ENCODE measurements around the gene FNDC11.

Gene FNDC11

GRCh38 chr20:63525185-63525584 is 28.8 kb upstream of the FNDC11 start:
- DNase-seq (ENCODE audit: low read depth): no peak

- DNase-seq (ENCODE audit: low read depth): no peak
Observed at GRCh38 chr20:63525971-63526370, 28.0 kb upstream of the FNDC11 start.

- no peak for DNase-seq (ENCODE audit: low read depth)
Observed at GRCh38 chr20:63527184-63527583, 26.8 kb upstream of the FNDC11 start.

DNA sequence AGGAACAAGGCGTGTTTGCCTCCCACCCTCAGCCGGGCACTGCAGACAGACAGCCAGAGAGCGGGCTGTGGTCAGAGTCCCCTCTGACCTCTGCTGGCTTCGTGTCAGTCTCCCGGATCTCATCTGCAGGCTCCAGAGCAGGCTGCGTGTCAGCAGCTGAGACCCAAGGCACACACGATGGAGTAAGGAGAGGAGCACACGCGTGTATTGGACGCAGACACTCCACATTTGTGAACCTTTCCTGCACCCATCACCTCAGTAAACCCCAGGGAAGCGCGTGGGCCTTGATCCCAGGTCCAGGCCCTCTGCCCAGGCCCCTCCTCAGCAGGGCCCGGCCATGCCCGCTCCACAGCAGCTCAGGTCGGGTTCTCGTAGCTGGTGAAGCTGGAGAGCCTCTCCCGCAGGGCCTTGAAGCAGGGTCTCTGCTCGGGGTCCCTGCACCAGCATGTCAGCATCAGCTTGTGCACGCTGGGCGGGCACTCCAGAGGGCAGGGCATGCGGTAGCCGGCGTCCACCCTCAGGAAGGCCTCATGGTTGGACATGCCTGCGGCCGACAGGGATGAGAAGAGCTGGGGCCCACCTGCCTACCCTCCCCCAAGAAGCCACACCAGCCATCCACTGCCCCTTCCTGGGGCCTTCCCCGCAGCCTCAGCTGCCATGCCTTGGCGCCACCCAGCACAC is 24.6 kb upstream of the FNDC11 start:
- DNase-seq (ENCODE audit: low read depth): no peak

GRCh38 chr20:63529861-63530787 is 23.8 kb upstream of the FNDC11 start:
- DNase-seq (ENCODE audit: low read depth): no peak

GRCh38 chr20:63530788-63531160 is 23.2 kb upstream of the FNDC11 start:
- no peak for DNase-seq (ENCODE audit: low read depth)

DNA sequence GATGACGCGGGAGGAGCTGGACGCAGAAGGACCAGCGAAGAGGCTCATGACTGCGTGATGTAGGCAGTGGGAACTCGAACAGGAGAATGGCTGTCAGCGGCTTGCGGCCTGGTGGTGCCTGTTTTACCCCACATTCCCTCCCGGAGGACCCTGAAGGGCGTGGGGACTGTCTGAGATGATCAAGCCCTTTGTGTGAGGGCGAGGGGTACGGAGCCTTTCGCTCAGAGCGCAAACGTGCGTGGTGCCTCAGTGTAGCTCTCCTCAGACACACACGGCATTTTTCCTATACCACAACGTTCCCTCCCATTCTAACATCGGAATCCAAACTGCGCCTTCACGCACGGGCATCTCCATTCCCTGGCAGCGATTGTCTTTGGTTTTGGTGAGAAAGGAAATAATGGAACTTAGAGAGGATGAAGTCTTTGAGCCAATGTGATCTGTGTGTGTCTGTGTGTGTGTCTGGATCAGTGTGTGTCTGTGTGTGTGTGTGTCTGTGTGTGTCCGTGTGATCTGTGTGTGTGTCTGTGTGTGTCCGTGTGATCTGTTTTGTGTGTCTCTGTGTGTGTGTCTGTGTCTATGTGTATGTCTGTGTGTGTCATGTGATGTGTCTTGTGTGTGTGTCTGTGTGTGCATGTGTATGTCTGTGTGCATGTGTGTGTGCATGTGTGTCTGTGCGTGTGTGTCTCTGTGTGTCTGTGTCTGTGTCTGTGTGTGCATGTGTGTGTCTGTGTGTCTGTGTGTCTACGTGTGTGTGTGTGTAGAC is 22.1 kb upstream of the FNDC11 start:
- no peak for DNase-seq (ENCODE audit: low read depth)

- no peak for DNase-seq (ENCODE audit: low read depth)
Observed at GRCh38 chr20:63532449-63532971, 21.4 kb upstream of the FNDC11 start.

DNA sequence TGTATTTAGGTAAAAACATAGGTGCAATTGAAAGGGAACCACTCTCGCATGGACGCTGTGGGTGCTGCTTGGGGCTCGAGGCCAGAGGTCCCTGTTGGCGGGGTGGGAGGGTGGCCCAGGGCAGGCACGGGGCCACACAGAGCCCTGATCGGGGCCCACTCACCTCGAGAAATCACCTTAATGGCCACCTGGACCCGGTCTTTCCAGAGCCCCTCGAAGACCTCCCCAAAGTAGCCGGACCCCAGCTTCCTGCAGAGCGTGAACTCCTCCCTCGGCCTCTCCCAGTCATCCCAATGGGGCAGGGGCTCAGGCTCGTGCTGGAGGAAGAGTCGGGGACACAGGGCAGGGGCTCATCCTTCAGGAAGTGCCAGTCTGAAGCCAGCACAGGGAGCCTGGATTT is 20.6 kb upstream of the FNDC11 start:
- DNase-seq (ENCODE audit: low read depth): no peak

DNA sequence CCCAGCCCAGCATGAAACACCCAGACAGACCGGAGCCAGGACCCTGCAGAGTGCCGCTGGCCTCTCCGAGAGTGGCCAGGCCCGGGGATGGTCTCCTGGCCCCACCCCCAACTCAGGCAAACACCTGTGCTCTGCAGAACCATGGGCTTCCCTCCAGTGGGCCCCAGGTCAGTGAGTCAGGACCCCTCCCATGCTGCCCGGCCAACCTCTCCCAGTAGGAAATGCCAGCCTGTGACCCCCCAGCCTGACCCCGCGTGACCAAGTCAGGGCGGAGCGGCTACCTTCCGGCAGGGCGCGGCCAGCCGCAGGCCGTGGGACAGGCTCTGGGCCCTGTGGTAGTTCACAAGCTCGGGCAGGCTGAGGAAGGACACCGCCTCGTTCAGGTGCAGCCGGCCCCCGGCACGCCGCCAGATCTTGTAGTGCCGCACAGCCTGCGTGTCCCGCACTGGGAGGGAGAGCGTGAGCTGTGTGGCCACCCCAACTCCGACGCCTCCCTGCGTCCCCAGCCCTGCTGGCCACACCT is 20.0 kb upstream of the FNDC11 start:
- DNase-seq (ENCODE audit: low read depth): no peak

DNA sequence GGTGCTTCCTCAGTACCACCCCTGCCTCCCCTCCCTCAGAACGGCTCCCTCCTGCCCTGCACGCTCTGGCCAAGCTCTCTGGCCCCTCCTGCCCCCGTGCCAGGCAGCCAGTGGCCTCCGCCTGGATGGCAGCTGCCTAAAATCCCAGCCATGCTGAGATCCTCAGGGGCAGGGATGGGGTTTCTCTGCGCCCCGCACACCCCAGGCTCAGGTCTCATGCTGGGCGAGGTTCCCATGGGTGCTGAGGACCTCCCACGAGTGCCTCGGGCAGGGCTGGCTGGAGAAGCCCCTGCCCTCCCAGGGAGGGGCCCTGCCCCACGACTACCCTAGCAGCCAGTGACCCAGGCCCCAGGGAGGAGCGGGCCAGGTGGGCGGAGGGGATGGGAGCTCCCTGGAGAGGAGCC is 19.5 kb upstream of the FNDC11 start:
- DNase-seq (ENCODE audit: low read depth): no peak

DNA sequence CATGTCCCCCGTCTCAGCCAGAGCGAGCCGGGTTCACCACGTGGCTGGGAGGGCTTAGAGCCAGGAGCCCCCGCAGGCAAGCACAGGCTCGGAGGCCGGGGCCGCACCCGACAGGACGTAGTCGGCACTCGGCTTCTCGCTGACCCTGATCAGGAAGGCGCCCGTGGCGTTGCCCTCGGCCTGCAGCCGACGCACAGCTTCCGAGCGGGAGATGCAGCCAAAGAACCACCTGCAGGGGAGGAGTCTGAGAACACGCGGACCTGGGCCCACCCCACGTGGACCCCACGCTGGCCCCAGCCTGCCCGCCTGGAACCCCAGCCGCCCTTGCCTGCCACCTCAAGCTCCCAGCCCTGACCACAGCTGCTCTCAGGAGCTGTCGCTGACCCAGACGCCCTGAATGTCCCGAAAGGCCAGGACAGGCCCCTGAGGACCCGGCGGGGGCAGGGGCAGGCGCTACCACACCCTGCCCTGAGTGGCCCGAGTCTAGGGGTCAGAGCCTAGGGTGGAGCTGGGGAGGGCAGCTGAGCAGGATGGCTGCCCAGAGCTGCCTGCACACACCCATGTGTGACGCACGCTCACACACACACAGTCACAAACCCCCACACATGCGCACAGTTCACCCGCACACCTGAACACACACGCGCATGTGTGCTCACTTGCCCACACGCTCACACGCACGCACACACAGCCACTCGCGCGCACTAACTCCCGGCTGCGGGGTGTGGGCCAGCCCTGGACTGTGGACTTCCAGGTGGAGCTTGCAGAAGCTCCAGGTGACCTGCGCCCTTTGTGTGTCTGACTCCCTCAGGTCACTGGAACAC is 18.9 kb upstream of the FNDC11 start:
- no peak for DNase-seq (ENCODE audit: low read depth)

DNA sequence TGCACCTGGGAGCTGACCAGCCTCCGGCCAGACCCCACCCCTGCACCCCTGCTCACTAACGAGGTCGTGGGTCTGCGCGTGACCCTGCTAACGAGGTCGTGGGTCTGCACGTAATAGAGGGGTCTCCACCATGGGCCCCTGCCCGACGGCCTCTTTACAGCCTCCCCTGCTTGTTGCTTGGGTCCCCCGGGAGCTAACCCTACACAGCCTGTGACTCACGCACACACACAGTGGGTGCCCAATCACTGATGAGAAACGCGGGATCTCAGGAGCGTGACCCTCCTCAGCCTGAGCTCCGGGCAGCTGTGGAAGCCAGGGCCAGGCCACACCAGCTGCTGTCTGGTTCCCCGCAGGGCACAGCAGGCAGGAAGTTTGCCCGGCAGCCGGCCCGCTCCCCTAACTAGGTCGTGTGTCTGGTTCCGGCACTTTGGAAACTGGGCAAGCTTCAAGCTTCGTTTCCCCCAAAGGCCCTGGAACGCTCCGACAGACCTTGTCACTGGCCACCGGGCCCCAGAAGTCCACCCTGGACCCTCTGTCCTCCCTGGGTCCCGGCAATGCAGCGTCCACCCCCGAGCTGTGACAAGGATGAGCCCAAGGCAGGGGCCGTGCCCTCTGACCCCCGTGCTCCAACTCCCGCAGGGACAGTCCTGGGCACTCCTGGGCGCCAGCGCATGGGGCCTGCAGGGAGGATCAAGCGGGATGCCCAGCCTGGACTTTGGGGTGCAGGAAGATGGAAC is 17.6 kb upstream of the FNDC11 start:
- DNase-seq (ENCODE audit: low read depth): no peak

GRCh38 chr20:63536997-63537524 is 16.9 kb upstream of the FNDC11 start, which contains the start of gene PTK6:
Gene PTK6 (minus strand): TSS chr20:63537376. CDS start chr20:63537314, 62 bp downstream.
- DNase-seq (ENCODE audit: low read depth): no peak

- DNase-seq (ENCODE audit: low read depth): peak; percentile 84
Observed at GRCh38 chr20:63537525-63538203, 16.3 kb upstream of the FNDC11 start.

GRCh38 chr20:63538204-63539091 is 15.5 kb upstream of the FNDC11 start:
- DNase-seq (ENCODE audit: low read depth): no peak

DNA sequence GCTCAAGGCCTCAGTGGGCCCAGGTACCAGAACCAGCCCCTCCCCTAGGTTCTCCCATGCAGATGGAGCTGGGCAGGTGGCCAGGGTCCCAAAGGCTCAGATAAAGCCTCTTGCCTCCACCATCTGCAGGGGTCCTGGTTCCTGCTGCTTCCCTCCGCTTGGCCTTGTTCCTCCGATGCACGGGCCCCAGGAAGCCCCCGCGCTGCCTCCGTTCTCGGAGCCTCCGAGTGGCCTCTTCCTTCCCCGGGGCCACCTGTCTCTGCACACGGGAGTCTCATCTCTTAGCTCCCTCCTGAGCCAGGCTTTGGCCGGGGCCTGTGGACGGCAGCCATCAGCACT is 14.9 kb upstream of the FNDC11 start:
- no peak for DNase-seq (ENCODE audit: low read depth)

DNA sequence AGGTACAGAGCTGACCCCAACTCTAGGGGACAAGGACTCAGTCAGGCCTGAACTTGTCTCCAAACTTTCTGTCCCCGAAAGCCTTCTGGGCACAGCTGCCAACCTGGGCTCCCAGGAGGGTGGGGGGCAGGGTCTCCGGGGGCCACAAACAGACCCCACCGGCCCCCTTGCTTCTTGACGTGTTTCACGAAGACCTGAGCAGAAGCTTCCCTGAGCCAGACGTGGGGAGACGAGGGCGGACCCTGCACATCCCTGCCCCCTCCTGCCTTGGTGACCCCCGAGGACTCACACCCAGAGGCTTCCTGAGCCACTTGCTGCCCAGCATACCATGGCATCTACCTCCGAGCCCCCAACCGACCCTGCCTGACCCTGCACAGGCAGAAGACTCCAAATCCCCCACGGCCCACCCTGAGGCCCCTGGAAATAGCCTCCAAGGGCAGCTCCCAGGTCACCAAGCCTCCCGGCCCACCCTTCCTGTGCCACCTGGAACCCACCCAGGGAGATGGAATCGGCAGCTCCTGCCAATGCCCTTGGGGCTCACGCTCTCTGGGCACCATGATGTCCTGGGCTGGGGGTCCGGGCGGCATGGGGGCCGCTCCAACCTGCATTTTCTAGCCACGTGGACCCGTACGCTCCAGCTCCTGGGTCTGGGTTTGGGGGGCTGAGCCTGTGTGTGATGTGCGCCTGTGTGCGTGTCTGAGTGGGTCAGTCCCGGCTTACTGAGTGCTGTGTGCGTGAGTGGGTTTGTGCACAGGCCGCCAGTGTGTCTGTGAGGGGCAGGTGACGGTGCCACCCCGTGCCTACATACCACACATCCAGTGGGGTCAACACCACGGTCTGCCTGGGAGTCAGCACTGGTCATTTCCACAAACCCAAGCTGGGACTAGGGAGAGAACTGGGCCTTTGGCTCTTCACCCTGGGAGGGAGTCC is 14.3 kb upstream of the FNDC11 start:
- DNase-seq (ENCODE audit: low read depth): no peak

Data from activated T-helper 1 cell treated with Interleukin-2 at 50 U/mL for 16 hours (primary cell).